ENCODE measurements around the gene ATP1A3. TPM values are rescaled to one million over a fixed set of nuclear protein-coding genes. Genes with fewer than 3 reads are reported as not detected.
A peak's percentile ranks its signal among the peaks of the same experiment; 100 is the strongest.
"Not testable (repeated sequence)": the region's sequence is repeated elsewhere in the genome, so short reads cannot be mapped to it uniquely, and the experiment has no call there.

The ATP1A3 gene
- total RNA-seq, 1 experiment from 2014 or later: 0.05 TPM

- no peak for DNase-seq (ENCODE audit: low read depth)
Measured at GRCh38 chr19:42010245-42011126, 16.5 kb upstream of the ATP1A3 start.

DNA sequence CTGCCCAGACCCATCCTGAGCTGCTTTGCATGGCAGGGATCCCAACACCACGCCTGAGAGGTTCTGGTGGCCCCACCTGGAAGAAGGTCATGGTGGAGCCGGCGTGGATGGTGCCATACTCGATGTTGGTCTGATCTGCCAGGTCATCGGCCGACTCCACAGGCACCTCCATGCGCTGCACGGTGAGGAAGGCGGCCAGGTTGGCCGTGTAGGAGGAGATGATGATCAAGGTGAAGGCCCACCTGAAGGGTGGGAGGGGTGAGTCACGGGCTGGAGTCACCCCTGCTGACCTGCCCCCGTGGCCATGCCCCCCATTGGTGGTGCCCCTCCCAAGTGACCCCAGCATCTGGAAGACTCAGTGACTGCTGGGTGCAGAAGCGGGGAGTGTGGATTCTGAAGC lies 12.5 kb upstream of the ATP1A3 start:
- no peak for DNase-seq (ENCODE audit: low read depth)

DNA sequence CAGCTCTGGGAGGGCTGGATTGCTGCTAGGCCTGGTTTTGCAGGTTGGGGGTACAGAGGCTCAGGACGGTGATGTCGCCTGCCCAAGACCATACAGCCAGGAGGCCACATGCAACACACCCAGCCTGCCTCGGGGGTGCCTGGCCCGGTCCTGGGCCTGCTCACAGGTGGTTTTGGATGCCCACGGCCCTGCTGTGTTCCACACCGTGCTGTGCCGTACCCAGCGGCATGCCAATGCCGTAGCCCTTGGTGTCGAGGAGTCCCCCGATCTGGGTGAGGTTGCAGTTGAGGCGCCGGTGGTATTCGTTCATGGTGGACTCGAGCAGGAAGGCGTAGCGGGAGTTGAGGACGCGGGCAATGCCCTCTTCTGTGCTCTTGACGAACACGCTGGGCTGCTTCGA lies 11.5 kb upstream of the ATP1A3 start:
- DNase-seq (ENCODE audit: low read depth): no peak

GRCh38 chr19:42003506-42004294 lies 9.7 kb upstream of the ATP1A3 start:
- no peak for DNase-seq (ENCODE audit: low read depth)

DNA sequence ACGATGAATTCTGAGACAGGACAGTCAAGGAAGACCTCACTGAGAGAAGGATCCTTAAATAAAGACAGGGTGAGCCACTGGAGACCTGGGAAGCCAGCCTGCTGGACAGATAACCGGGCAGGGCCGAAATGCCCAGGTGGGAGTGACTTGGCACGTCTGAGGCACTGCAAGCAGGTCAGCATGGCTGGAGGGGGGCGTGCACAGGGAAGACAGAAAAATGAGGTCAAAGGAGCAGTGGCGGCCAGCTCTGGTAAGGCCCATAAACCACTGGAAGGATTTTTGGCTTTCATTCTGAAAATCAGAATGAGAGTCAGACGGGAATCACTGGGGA lies 5.8 kb upstream of the ATP1A3 start:
- DNase-seq (ENCODE audit: low read depth): no peak

- no peak for DNase-seq (ENCODE audit: low read depth)
Measured at GRCh38 chr19:41999071-41999877, 5.2 kb upstream of the ATP1A3 start.

DNA sequence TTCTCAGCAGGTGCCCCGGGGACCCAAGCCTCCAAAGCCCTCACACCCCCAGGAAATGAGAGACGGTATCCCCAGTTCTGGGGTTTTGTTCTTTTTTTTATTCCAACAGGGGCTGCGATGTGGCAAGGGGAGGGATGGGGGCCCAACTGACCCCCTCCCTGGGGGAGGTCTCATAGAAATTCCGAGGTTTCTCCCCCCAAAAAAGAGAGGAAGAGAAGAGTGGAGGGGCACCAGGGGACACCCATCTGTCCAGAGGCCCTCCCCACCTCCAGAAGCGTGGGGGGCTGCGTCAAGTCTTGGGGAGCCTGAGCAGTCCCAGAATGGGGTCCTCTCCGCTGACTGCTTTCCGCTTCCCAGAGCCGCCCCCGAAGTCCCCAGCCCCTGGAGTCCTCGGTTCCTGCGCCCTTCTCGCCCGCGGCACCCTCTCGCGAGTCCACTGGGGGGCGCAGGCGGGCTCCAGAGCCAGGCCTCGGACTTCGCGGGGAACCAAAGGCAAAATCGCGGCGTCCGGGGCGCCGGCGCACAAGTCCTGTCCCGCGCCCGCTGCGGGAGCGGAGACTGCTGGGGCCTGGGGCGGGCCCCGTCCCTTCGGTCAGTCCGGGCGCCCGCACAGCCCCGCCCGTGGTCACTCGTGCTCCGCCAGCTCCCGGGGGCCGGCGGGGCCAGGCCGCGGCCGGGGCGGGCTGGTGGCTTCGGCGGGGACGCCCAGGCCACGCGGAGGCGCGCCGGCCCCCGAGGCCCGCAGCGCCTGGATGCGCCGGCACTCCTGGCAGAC lies 4.4 kb upstream of the ATP1A3 start:
- peak; percentile 18 for DNase-seq (ENCODE audit: low read depth)

GRCh38 chr19:41997851-41998229 lies 3.8 kb upstream of the ATP1A3 start:
- no peak for DNase-seq (ENCODE audit: low read depth)

- DNase-seq (ENCODE audit: low read depth): peak; percentile 48
Measured at GRCh38 chr19:41997121-41997850, 3.3 kb upstream of the ATP1A3 start.

DNA sequence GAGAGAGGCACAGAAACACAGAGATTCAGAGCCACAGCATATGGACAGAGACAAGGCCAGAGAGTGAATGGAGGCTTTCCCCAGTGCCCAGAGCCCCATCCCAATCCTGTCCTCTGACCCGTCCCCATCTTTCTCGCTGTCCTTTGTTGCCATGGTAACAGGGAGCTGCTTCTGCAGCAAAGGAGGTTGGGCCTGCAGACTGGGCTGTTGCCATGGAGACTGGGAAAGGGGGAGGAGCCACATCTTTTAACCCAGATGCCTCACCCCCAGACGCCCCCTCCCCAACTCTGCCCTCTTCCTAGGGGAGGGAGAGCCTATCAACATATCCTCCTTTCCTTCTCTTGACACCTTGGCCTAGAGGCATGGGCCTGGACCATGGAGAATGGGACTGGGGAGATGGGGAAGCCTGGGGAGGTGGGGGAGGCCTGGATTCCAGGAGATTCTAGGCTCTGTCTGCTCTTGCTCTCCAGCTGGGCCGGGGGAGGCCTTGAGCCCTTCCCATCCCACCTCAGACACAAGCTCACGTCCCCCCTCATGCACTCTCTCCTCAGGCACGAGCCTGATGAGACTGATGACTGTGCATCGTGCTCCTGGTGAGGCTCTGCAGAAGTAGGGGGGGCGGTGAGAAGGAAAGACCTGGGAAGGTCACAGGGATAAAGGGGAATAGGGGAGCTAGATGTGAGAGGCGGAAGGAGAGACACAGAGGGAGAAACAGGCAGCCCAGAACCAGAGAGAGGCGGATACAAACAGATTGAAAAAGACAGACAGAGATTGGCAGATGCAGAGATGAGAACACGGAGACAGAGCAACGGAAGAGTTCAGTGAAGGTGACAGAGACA lies 2.1 kb upstream of the ATP1A3 start:
- peak; percentile 16 for DNase-seq (ENCODE audit: low read depth)

- DNase-seq (ENCODE audit: low read depth): no peak
Measured at GRCh38 chr19:41994994-41995958, 1.2 kb upstream of the ATP1A3 start.

- no peak for DNase-seq (ENCODE audit: low read depth)
Measured at GRCh38 chr19:41994521-41994971, 516 bp upstream of the ATP1A3 start.

DNA sequence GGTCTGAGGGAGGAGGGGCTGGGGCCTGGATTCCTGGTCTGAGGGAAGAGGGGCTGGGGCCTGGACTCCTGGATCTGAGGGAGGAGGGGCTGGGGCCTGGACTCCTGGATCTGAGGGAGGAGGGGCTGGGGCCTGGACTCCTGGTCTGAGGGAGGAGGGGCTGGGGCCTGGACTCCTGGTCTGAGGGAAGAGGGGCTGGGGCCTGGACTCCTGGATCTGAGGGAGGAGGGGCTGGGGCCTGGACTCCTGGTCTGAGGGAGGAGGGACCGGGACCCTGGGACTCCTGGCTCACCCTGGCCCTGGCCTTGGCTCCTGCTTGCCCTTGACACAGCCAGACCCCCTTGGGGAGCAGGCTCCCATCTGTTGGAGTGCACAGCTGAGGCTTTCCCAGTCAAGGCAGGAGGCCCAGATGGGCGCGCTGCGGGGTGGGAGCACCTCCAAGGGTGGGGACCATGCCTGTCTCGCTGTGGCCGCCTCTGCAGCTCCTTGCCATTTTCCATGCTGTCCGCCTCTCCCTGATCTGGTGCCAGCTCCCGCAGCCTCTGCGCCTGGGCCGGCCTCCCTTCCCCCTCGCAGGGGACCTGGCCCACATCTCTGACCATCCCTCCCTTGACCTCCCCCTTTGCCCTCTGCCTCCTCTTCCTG lies 2.0 kb downstream of the ATP1A3 start:
- DNase-seq (ENCODE audit: low read depth): not testable (repeated sequence)

DNA sequence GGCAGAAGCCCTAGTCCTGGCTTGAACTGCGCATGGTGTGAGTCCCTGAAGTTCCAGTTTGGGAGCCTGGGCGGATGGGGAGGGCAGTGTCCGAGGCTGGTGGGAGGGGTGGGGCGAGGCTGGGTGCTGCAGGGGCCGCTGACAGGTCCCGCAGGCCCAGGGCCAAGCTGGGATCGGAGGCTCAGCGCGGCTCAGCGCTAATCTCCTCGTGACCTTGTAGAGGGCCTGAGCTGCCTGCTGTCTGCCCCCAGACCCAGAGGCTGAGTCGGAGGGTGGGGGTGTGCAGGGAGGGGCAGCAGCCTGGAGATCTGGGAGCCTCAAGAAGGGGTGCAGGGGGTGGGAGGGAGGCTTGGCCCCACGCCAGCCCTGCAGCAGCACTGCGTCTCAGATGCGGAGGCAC lies 3.0 kb downstream of the ATP1A3 start:
- DNase-seq (ENCODE audit: low read depth): no peak

GRCh38 chr19:41990615-41991014 lies 3.4 kb downstream of the ATP1A3 start:
- no peak for DNase-seq (ENCODE audit: low read depth)

- DNase-seq (ENCODE audit: low read depth): no peak
Measured at GRCh38 chr19:41990028-41990427, 4.0 kb downstream of the ATP1A3 start.

DNA sequence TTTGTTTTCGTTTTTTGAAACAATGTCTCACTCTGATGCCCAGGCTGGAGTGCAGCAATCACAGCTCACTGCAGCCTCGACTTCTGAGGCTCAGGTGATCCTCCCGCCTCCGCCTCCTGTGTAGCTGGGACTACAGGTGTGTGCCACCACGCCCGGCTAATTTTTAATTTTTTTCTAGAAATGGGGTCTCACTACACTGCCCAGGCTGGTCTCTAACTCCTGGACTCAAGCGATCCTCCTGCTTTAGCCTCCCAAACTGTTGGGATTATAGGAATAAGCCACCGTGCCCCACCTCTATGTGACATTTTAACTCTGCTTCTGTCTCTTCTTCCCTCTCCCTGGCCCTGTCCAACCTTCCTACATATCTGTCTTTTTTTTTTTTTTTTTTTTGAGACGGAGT lies 5.1 kb downstream of the ATP1A3 start:
- no peak for DNase-seq (ENCODE audit: low read depth)
